Measurements from ENCODE around the gene ANKMY2.

Gene ANKMY2

DNA sequence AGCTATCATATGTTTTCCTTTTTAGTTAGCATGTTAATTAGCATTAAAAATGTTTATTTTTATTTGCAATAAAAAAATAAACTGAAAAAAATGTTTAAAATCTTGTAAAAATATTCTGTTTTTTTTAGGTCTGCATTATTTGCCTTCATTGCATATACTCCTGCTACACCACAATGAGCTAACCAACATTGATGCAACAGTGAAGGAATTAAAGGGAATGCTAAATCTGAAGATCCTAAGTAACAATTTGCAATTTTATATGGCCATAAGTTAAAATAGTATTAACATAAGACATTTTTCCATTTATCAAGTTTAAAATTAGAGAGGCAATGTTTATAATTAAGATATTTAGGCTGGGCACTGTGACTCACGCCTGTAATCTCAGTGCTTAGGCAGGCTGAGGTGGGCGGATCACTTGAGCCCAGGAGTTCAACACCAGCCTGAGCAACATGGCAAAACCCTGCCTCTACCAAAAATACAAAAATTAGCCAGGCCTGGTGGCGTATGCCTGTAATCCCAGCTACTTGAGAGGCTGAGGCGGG is 86.7 kb downstream of the ANKMY2 start:
- Histone ChIP-seq H3K36me3 (ENCODE audit: control insufficient read depth in 2 of 2, insufficient read depth in 1 of 2, low read length in 2 of 2) (no peaks in the 10 kb centered on the region), H3K4me3 (ENCODE audit: low read depth, low read length) (no peak overlapping the region), H3K27ac (ENCODE audit: extremely low read depth, low read depth, low read length) (no peak overlapping the region), H3K4me1 (ENCODE audit: control insufficient read depth, insufficient read depth, low read length) (no peaks in the 10 kb centered on the region), H3K9me3 (ENCODE audit: control insufficient read depth, insufficient read depth, low read depth, low read length) (no peaks in the 10 kb centered on the region)
- TF ChIP-seq ZNF664 (tag by site-specific recombination; IDR thresholded peaks at IDR 0.05) (no peak), MYNN (tag by site-specific recombination; IDR thresholded peaks at IDR 0.05; ENCODE audit: borderline replicate concordance) (no peak), SP7 (tag by site-specific recombination; IDR thresholded peaks at IDR 0.05) (peak; percentile 61), ZNF791 (tag by site-specific recombination; IDR thresholded peaks at IDR 0.05) (no peak)
- ChIA-PET POLR2A (no interaction called here), CTCF (interaction anchor here (0.5 to 2.1 kb wide), 3 partner anchors 96 to 289 kb away, joined by 3 to 7 read pairs (median 5); no protein-coding TSS in a partner anchor)

DNA sequence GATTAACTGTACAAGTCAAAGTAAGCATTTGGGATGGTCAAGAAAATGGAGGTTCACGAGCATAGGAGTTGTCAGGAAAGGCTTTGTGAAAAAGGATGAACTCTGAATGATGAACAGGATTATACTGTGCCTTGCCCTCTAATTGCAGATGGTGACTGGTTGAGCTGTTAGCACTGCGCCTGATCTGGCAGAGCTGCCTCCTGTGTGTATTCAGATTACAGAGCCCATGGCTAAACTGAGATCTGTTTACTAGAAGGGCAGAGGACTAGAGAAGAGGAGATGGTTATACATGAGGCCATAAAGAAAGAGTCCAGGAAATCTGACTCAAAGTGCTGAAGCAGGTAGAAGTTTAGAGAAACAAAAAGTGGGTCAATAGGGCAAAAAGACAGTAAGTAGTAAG is 89.2 kb downstream of the ANKMY2 start:
- Histone ChIP-seq H3K9me3 (ENCODE audit: control insufficient read depth, insufficient read depth, low read depth, low read length) (no peaks in the 10 kb centered on the region), H3K4me1 (ENCODE audit: control insufficient read depth, insufficient read depth, low read length) (no peaks in the 10 kb centered on the region), H3K36me3 (ENCODE audit: control insufficient read depth in 2 of 2, insufficient read depth in 1 of 2, low read length in 2 of 2) (no peaks in the 10 kb centered on the region), H3K4me3 (ENCODE audit: low read depth, low read length) (no peak overlapping the region), H3K27ac (ENCODE audit: extremely low read depth, low read depth, low read length) (no peak overlapping the region)
- TF ChIP-seq ZNF76 (tag by site-specific recombination; IDR thresholded peaks at IDR 0.05; ENCODE audit: borderline replicate concordance, low read depth) (no peak), ZEB2 (tag by site-specific recombination; IDR thresholded peaks at IDR 0.05) (no peak)
- ChIA-PET POLR2A (no interaction called here), CTCF (interaction anchor here (0.6 kb wide), 1 partner anchor 101 kb away, joined by 4 read pairs; no protein-coding TSS in a partner anchor)

DNA sequence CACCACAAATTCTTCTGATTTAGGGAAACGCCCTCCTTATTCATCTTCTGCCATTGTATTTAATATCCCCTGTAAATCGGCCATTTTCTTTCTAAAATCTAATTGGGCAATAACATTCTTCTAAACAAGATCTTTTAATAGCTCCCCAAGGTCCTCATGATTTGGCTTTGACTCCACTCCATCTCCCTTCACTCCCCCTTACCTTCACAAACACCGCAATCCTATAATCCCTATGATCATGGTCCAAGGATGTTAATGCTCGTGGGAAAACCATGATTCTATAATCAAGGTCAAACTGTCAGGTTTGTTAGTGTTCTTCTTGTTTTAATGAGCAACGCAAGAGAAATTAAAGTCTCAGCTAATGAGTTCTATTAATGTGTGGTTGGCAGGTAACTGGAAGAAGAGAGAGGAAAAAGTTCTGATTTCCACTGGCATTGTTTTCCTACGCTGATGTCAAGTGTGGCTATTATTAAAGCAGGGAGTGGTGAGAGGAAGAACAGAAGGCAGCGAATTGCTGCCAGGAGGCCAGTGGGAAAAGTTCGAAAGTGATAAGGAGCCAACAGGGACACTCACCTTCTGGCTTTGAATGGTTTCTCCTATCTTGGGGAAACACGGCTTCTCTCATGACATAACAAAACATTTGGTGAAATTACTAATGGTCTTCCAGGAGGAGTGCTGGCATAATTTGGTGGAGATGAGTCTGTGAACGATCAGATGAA is 90.9 kb downstream of the ANKMY2 start:
- no peak overlapping the region for H3K27ac ChIP-seq (ENCODE audit: extremely low read depth, low read depth, low read length)
- ChIA-PET POLR2A (no interaction called here), CTCF (interaction anchor here (1.1 kb wide), 1 partner anchor 475 kb away, joined by 6 read pairs; no protein-coding TSS in a partner anchor)
- TF ChIP-seq ZNF311 (tag by site-specific recombination; IDR thresholded peaks at IDR 0.05; ENCODE audit: borderline replicate concordance) (no peak), ZNF621 (tag by site-specific recombination; IDR thresholded peaks at IDR 0.05) (no peak), MEIS1 (CRISPR knock-in tag; IDR thresholded peaks at IDR 0.05; ENCODE audit: borderline replicate concordance) (no peak), ZNF223 (tag by site-specific recombination; IDR thresholded peaks at IDR 0.05) (no peak)
- TF ChIP-seq, protein P1, sequence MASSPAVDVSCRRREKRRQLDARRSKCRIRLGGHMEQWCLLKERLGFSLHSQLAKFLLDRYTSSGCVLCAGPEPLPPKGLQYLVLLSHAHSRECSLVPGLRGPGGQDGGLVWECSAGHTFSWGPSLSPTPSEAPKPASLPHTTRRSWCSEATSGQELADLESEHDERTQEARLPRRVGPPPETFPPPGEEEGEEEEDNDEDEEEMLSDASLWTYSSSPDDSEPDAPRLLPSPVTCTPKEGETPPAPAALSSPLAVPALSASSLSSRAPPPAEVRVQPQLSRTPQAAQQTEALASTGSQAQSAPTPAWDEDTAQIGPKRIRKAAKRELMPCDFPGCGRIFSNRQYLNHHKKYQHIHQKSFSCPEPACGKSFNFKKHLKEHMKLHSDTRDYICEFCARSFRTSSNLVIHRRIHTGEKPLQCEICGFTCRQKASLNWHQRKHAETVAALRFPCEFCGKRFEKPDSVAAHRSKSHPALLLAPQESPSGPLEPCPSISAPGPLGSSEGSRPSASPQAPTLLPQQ (tag by site-specific recombination; IDR thresholded peaks at IDR 0.05): no peak
- TF ChIP-seq, protein P2, sequence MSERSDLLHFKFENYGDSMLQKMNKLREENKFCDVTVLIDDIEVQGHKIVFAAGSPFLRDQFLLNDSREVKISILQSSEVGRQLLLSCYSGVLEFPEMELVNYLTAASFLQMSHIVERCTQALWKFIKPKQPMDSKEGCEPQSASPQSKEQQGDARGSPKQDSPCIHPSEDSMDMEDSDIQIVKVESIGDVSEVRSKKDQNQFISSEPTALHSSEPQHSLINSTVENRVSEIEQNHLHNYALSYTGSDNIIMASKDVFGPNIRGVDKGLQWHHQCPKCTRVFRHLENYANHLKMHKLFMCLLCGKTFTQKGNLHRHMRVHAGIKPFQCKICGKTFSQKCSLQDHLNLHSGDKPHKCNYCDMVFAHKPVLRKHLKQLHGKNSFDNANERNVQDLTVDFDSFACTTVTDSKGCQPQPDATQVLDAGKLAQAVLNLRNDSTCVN (tag by site-specific recombination; optimal IDR thresholded peaks at IDR 0.05): no peak
- TF ChIP-seq, protein P3, sequence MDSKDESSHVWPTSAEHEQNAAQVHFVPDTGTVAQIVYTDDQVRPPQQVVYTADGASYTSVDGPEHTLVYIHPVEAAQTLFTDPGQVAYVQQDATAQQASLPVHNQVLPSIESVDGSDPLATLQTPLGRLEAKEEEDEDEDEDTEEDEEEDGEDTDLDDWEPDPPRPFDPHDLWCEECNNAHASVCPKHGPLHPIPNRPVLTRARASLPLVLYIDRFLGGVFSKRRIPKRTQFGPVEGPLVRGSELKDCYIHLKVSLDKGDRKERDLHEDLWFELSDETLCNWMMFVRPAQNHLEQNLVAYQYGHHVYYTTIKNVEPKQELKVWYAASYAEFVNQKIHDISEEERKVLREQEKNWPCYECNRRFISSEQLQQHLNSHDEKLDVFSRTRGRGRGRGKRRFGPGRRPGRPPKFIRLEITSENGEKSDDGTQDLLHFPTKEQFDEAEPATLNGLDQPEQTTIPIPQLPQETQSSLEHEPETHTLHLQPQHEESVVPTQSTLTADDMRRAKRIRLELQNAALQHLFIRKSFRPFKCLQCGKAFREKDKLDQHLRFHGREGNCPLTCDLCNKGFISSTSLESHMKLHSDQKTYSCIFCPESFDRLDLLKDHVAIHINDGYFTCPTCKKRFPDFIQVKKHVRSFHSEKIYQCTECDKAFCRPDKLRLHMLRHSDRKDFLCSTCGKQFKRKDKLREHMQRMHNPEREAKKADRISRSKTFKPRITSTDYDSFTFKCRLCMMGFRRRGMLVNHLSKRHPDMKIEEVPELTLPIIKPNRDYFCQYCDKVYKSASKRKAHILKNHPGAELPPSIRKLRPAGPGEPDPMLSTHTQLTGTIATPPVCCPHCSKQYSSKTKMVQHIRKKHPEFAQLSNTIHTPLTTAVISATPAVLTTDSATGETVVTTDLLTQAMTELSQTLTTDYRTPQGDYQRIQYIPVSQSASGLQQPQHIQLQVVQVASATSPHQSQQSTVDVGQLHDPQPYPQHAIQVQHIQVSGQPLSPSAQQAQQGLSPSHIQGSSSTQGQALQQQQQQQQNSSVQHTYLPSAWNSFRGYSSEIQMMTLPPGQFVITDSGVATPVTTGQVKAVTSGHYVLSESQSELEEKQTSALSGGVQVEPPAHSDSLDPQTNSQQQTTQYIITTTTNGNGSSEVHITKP (tag by site-specific recombination; IDR thresholded peaks at IDR 0.05): no peak
- no peak overlapping the region for H3K4me3 ChIP-seq (ENCODE audit: low read depth, low read length)
- H3K36me3 ChIP-seq (ENCODE audit: control insufficient read depth in 2 of 2, insufficient read depth in 1 of 2, low read length in 2 of 2): no peaks in the 10 kb centered on the region
- no peaks in the 10 kb centered on the region for H3K9me3 ChIP-seq (ENCODE audit: control insufficient read depth, insufficient read depth, low read depth, low read length)
- H3K4me1 ChIP-seq (ENCODE audit: control insufficient read depth, insufficient read depth, low read length): no peaks in the 10 kb centered on the region
